ENCODE data around the gene GALNT18.

- TF ChIP-seq CTCF (conservative IDR thresholded peaks at IDR 0.05) (no peak), EZH2 (IDR thresholded peaks at IDR 0.05; ENCODE audit: low read depth) (no peak)
Measured at GRCh38 chr11:11528986-11529385, 92.8 kb downstream of the GALNT18 start.
